ENCODE data around the gene SMYD3. TPM values are rescaled to one million over a fixed set of nuclear protein-coding genes. Genes with fewer than 3 reads are reported as not detected.

The SMYD3 gene
- total and polyA plus RNA-seq, 2 of the 4 experiments (the other 2 are of a cell fraction), result 26.5 to 37.6 TPM

GRCh38 chr1:246540738-246541491 lies 33.8 kb upstream of the SMYD3 start:
- CTCF ChIA-PET, result interaction anchor here (0.6 kb wide), 2 partner anchors 18 to 20 kb away, joined by 3 to 4 read pairs; no protein-coding TSS in a partner anchor
- Histone ChIP-seq H2BK20ac (ENCODE audit: low read depth, low read length) (no peak overlapping the region), H3K23ac (ENCODE audit: low read depth, low read length) (no peak overlapping the region), H3K79me1 (ENCODE audit: low read depth in 1 of 2, low read length in 2 of 2) (0 out of 4 replicates have a peak, but pooled peaks cover 0 to 3% of the 10 kb centered on the region in 2 experiments), H3K9ac (ENCODE audit: low read depth, low read length) (no peak overlapping the region), H3K4me2 (ENCODE audit: low read depth, low read length) (no peak overlapping the region), H2BK5ac (ENCODE audit: low read depth, low read length, poor library complexity, severe bottlenecking) (no peak overlapping the region), H2AK5ac (ENCODE audit: low read depth, low read length) (no peak overlapping the region), H3K4me3 (ENCODE audit: insufficient read depth, low read depth, low read length) (no peak overlapping the region), H3K36me3 (ENCODE audit: control insufficient read depth, insufficient read depth, low read length) (peaks cover 23% of the 10 kb centered on the region), H4K8ac (ENCODE audit: low read depth in 2 of 2, low read length in 2 of 2) (no peak overlapping the region), H3K4me1 (ENCODE audit: control insufficient read depth, insufficient read depth, low read length) (no peaks in the 10 kb centered on the region), H3K56ac (ENCODE audit: extremely low read depth, insufficient read depth, low read length) (no peak overlapping the region), H3K4ac (ENCODE audit: low read depth, low read length) (no peak overlapping the region), H3K9me3 (ENCODE audit: control insufficient read depth, insufficient read depth, low read length) (no peaks in the 10 kb centered on the region), H4K91ac (ENCODE audit: insufficient read depth, low read depth, low read length) (no peak overlapping the region), H3K18ac (ENCODE audit: low read depth, low read length) (no peak overlapping the region), H2BK15ac (ENCODE audit: low read depth, low read length) (no peak overlapping the region), H2BK120ac (ENCODE audit: low read depth, low read length) (no peak overlapping the region), H2AK9ac (replicated peaks; ENCODE audit: low read depth, low read length, poor library complexity) (no peak overlapping the region), H3K27me3 (ENCODE audit: control insufficient read depth, insufficient read depth, low read length) (no peaks in the 10 kb centered on the region), H4K5ac (ENCODE audit: low read depth, low read length) (no peak overlapping the region), H4K20me1 (ENCODE audit: insufficient read depth, low read length) (no peaks in the 10 kb centered on the region), H3K14ac (replicated peaks; ENCODE audit: low read depth, low read length) (no peak overlapping the region), H3K27ac (ENCODE audit: insufficient read depth, low read length) (no peak overlapping the region), H3K9me1 (ENCODE audit: insufficient read depth, low read length) (0 out of 2 replicates have a peak, but pooled peaks cover 4% of the 10 kb centered on the region), H2AFZ (replicated peaks; ENCODE audit: low read length, poor library complexity) (no peak overlapping the region)
- TF ChIP-seq CEBPB (IDR thresholded peaks at IDR 0.05; ENCODE audit: low read depth, low read length) (no peak), BHLHE40 (IDR thresholded peaks at IDR 0.05; ENCODE audit: low read depth, low read length) (no peak), RAD21 (IDR thresholded peaks at IDR 0.05; ENCODE audit: low read length) (no peak)
- dilution Hi-C loops (cut with HindIII; ENCODE audit: low sequenced_read_pairs, unreplicated experiment), result no loop called here
- DNase-seq (no peak), ATAC-seq (ENCODE audit: low read depth) (no peak)
- intact Hi-C loops (cut with micrococcal nuclease), result no loop called here
- in situ Hi-C loops (cut with MboI; ENCODE audit: low sequenced_read_pairs), result no loop called here
- POLR2A ChIA-PET (ENCODE audit: unreplicated experiment), result no interaction called here
- WGBS, 2 experiments (ENCODE audit: extremely low coverage in 2 of 2, insufficient read length in 1 of 2), result no CpG with 5 or more reads among the region's 7 CpGs
- BruUV-seq (replicated peaks), result no TSS peak
